IPS-15b (cell line): ENCODE measurements around the gene SIPA1L2.

ENCODE experiments used
- H3K27me3 ChIP-seq: one replicate; pipeline ENCODE4 v1.6.1; 2013; ENCODE audit warnings: low read length; ENCODE audit not compliant: control insufficient read depth, insufficient read depth
- H3K36me3 ChIP-seq: one replicate; pipeline ENCODE4 v1.6.1; 2013; ENCODE audit warnings: low read length; ENCODE audit not compliant: control insufficient read depth, insufficient read depth
- H3K4me1 ChIP-seq: one replicate; pipeline ENCODE4 v1.6.1; 2013; ENCODE audit warnings: mild to moderate bottlenecking, low read length; ENCODE audit not compliant: control insufficient read depth, insufficient read depth
- H3K4me3 ChIP-seq: one replicate; pipeline ENCODE4 v1.5.1; 2013; ENCODE audit warnings: low read depth, low read length
- H3K9ac ChIP-seq: one replicate; pipeline ENCODE4 v1.6.1; 2013; ENCODE audit warnings: low read depth, mild to moderate bottlenecking, low read length
- H3K9me3 ChIP-seq: one replicate; pipeline ENCODE4 v1.6.1; 2013; ENCODE audit warnings: mild to moderate bottlenecking, low read length; ENCODE audit not compliant: control insufficient read depth, insufficient read depth

Gene SIPA1L2

DNA sequence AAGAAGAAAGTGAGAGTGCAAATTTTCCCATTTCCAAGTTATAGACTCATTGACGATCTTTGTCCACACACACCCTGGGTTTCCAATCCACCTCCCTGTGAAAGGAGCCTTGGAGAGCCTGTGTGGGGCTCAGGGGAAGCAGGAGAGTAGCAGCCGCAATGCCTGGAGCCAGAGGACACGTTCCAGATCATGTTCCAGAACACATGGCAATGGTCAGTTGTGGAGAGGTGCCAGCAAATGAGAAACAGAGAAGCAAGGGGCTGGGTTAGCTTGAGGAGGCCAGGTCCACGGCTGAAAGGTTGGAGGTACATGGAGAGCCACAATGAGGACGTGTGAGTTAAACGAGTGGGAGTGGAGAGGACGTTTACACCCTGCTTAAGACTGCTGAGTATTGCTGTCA lies 33.0 kb upstream of the SIPA1L2 start:
- Histone ChIP-seq H3K27me3 (no peaks in the 10 kb centered on the region), H3K9me3 (no peaks in the 10 kb centered on the region), H3K9ac (no peak overlapping the region), H3K4me3 (no peak overlapping the region), H3K4me1 (no peaks in the 10 kb centered on the region), H3K36me3 (no peaks in the 10 kb centered on the region)

DNA sequence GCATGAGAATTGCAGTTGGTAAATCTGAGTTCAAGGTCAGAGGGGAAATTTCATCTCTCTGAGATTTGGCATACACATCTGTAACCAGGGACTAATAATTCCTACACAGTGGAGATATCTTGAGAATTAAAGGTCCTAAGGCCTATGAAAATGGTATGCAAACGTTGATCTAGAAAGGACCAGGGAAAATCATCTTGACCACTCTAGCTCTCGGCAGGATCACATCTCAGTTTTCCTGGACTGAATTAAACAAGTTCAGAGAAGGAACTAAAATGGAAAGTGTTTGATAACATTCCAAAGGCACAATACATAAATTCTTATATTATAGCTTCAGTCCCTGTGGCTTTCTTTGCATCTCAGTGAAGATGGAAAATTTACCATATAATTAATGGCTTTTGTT lies 28.5 kb upstream of the SIPA1L2 start:
- Histone ChIP-seq H3K4me1 (no peaks in the 10 kb centered on the region), H3K36me3 (no peaks in the 10 kb centered on the region)

DNA sequence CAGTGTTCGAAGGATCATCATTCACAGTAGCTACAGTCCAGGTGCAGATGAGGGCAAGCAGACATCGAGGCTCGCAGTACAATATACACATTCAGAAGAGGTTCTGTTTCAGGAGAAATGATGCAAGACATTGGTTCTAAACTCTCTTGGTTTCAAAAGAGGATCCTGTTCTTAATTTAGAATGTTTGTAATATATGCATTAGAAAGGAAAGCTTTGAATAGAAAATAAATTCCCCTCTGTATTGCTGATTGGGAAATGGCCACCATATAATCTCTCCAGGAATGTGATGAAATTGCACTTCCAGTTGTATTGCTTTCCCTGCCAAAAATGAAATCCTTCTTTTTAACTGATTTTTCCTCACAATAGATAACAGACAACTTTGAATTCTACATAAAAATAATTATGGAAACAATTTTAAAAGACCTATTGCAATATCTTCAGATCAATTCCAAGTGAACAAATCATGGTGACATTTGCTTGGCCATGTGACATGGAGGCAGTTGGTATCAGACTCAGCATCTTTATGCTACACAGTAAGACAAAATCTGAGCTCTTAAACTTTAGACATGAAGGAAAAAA lies 27.6 kb upstream of the SIPA1L2 start:
- Histone ChIP-seq H3K36me3 (no peaks in the 10 kb centered on the region), H3K9ac (no peak overlapping the region)

More for the DNA sequence above, 28.5 kb upstream of the SIPA1L2 start:
- H3K4me3 ChIP-seq, result no peak overlapping the region
- no peaks in the 10 kb centered on the region for H3K9me3 ChIP-seq
- H3K27me3 ChIP-seq, result no peaks in the 10 kb centered on the region
- no peak overlapping the region for H3K9ac ChIP-seq

DNA sequence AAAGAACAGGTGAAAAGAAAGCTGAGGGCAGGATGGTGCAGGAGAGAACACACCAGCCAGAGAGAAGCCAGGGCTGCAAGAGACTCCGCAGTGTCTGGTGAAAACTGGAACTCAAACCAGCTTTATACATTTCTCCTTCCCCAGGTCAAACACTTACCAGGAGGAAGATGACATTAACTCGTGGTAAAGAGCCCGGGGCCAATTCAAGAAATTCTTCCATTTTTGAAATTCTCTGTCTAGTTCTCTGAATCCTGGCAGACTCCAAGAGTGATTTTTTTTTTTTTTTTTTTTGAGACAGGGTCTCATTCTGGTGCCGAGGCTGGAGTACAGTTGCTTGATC lies 25.8 kb upstream of the SIPA1L2 start:
- H3K27me3 ChIP-seq, result no peaks in the 10 kb centered on the region
- H3K4me1 ChIP-seq, result no peaks in the 10 kb centered on the region
- H3K9me3 ChIP-seq, result no peaks in the 10 kb centered on the region
- no peaks in the 10 kb centered on the region for H3K36me3 ChIP-seq
- no peak overlapping the region for H3K9ac ChIP-seq
- no peak overlapping the region for H3K4me3 ChIP-seq

More for the DNA sequence above, 27.6 kb upstream of the SIPA1L2 start:
- no peak overlapping the region for H3K4me3 ChIP-seq
- H3K9me3 ChIP-seq, result no peaks in the 10 kb centered on the region
- H3K27me3 ChIP-seq, result no peaks in the 10 kb centered on the region
- no peaks in the 10 kb centered on the region for H3K4me1 ChIP-seq

DNA sequence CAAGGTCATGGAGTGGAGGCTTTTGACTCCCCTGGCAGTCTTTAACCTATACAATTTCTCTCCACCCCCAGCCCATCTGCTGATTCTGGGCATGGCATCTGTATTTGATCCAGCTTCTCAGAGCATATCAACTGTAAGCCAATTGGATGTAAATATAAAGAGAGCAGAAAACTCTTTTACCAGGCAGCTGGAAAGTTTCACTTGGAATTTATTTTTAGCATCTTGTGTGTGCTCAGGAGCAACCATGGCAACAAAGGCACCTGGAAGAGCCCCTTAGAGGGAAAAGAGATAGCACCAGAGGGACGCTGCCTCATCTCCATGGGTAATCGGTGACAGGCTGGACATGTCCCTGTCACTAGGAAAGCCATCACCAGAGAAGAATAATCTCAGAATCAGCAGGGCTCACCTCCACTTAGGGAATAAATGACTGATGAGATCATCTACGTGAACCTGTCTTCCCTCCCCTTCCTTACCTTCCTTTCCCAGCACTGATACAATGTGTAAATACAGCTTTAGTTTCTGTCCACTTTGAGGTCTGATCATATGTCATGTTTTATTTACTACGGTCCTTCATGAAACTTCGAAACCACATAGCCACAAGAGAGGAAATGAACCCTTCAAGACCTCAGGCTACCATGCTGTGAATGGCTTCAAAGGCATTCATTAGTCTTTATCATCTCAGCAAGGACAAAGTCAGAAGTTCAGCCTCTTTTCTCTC lies 25.3 kb upstream of the SIPA1L2 start:
- Histone ChIP-seq H3K4me3 (no peak overlapping the region), H3K36me3 (no peaks in the 10 kb centered on the region), H3K4me1 (no peaks in the 10 kb centered on the region), H3K9ac (no peak overlapping the region), H3K9me3 (no peaks in the 10 kb centered on the region), H3K27me3 (no peaks in the 10 kb centered on the region)

DNA sequence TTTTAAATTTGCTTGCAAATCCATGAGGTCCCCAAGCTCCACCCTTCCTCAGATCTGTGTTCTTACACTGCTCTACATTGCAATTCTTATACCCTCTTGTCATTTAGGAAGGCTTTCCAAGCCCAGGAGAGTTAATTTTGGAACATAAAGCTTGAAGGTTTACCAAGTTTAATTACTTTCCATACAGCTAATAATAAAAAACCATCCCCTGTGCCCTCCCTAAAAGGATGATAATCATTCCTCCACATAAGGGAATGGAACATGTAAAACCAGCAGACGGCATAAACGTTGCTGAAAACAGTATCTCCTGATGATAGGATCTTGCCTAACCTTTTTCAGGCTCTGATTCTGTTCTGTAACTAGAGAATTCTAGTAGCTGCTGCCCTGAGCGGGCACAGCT lies 23.9 kb upstream of the SIPA1L2 start:
- Histone ChIP-seq H3K27me3 (no peaks in the 10 kb centered on the region), H3K4me1 (no peaks in the 10 kb centered on the region), H3K36me3 (no peaks in the 10 kb centered on the region), H3K9ac (no peak overlapping the region), H3K4me3 (no peak overlapping the region), H3K9me3 (no peaks in the 10 kb centered on the region)

DNA sequence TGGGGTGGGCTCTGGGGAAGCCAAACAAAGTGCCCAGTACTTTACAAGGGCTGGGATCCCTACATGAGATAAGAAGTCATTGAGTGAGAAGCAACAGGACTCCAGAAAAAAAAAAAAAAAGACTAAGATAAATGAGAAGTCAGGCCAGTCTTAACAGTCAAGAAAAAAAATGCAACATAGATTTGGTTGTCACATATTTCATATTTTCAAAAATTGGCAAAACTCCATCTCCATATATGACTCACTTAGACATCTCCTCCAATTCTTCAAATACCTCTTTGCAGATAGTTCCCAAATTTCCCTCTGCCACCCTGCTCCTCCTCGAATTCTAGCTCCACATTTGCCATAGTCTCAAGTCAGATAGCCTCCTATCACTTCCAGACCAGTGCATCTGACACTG lies 20.9 kb upstream of the SIPA1L2 start:
- no peaks in the 10 kb centered on the region for H3K36me3 ChIP-seq
- H3K27me3 ChIP-seq, result no peaks in the 10 kb centered on the region
- no peaks in the 10 kb centered on the region for H3K9me3 ChIP-seq
- no peaks in the 10 kb centered on the region for H3K4me1 ChIP-seq
- no peak overlapping the region for H3K9ac ChIP-seq
- H3K4me3 ChIP-seq, result no peak overlapping the region

DNA sequence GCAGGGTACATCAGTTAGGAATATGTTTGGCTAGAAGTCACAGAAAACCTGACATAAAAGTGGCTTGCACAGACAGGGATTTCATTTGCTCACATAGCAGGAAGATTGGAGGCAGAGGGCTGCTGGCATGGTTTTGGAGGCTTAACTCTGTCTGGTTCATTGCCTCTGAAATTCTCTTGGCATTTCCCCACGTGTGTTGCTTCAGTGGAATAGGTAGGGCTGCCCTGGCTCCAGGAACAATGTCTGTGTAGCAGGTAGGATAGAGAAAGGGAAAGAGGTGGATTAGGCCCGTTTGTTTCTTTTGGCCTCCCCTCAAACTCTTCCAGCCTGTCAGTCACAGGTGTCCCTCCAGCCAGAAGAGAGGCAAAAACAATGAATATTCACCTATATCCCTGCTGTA lies 20.5 kb upstream of the SIPA1L2 start:
- H3K9ac ChIP-seq, result no peak overlapping the region
- no peaks in the 10 kb centered on the region for H3K9me3 ChIP-seq
- H3K4me3 ChIP-seq, result no peak overlapping the region
- H3K4me1 ChIP-seq, result no peaks in the 10 kb centered on the region
- H3K27me3 ChIP-seq, result no peaks in the 10 kb centered on the region
- H3K36me3 ChIP-seq, result no peaks in the 10 kb centered on the region

DNA sequence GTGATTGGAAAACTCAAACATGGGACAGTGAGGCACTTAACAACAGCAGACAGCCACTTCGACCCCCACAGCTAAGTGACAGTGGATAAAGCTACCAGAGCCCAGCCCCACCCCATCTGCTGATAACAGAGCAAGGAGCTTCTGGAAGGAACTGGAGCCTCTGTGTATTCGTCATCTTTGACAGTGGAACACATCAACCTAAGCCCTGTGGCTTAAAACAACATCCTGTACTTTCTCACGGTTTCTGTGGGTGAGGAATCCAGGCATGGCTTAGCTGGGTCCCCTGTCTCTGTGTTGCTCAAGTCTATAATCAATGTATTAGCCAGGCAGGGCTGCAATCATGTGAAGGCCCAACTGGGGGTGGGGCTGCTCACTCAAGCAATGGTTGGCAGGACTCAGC lies 18.4 kb upstream of the SIPA1L2 start:
- no peaks in the 10 kb centered on the region for H3K9me3 ChIP-seq
- H3K9ac ChIP-seq, result no peak overlapping the region
- H3K4me3 ChIP-seq, result no peak overlapping the region
- no peaks in the 10 kb centered on the region for H3K4me1 ChIP-seq
- H3K27me3 ChIP-seq, result no peaks in the 10 kb centered on the region
- no peaks in the 10 kb centered on the region for H3K36me3 ChIP-seq

DNA sequence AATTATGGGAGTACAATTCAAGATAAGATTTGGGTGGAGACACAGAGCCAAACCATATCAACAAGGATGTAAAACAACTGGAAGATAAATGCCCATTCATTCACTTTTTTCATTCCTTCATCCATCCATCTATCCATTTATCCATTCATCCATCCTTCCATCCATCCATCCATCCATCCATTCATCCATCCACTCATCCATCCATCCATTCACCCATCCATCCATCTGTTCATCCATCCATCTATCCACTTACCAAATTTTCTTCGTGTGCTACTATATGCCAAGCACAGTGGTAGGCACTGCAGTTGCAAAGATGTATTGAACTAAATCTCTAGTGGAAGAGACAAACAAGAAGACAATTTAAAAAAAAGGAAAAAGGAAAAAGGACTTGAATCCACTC lies 14.3 kb upstream of the SIPA1L2 start:
- H3K27me3 ChIP-seq, result no peaks in the 10 kb centered on the region
- no peaks in the 10 kb centered on the region for H3K36me3 ChIP-seq

DNA sequence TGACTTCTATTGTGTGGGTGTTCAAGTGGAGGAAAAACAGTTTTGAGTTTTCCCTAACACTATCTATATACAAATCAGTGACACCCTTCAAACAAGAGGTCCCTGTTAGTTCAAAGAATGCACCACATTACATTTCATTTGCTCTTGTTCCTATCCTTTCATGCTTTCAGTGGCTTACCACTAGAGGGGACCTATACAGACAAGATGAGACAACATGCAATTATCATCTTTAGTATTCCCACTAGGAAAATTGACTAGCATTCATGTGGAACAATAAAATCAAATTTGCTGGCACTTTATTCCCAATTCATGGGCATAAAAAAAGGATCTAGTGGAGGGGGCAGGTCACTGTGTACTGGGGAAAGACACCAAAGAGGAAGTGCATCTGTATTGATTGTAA lies 13.3 kb upstream of the SIPA1L2 start:
- H3K9me3 ChIP-seq, result no peaks in the 10 kb centered on the region
- no peak overlapping the region for H3K9ac ChIP-seq
- no peaks in the 10 kb centered on the region for H3K27me3 ChIP-seq
- H3K4me3 ChIP-seq, result no peak overlapping the region
- H3K36me3 ChIP-seq, result no peaks in the 10 kb centered on the region
- no peaks in the 10 kb centered on the region for H3K4me1 ChIP-seq

More for the DNA sequence above, 14.3 kb upstream of the SIPA1L2 start:
- no peaks in the 10 kb centered on the region for H3K4me1 ChIP-seq
- H3K9ac ChIP-seq, result no peak overlapping the region
- no peaks in the 10 kb centered on the region for H3K9me3 ChIP-seq
- no peak overlapping the region for H3K4me3 ChIP-seq

DNA sequence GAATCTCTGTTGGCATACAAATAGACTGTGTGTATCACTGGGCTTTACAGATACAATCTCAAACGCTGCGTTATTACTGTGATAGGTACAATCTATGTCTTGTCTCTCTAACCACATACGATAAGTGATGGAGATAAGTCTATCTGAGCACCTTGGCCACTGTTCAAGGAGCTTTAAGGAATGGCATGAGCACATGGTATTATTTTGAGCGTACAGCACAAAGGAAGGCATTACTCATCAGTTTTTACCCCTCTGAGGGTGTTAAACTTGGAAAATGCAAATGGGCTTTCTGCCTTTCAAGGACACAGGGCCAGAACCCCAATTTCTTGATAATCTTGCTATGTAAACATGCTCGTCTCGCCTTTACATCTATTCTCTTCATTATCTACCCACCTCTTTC lies 11.6 kb upstream of the SIPA1L2 start:
- H3K4me1 ChIP-seq, result no peaks in the 10 kb centered on the region
- H3K27me3 ChIP-seq, result no peaks in the 10 kb centered on the region
- no peak overlapping the region for H3K4me3 ChIP-seq
- H3K36me3 ChIP-seq, result no peaks in the 10 kb centered on the region
- no peak overlapping the region for H3K9ac ChIP-seq
- no peaks in the 10 kb centered on the region for H3K9me3 ChIP-seq
